MCF 10A (cell line): ENCODE results near the gene ZBTB38. TPM values are rescaled to one million over a fixed set of nuclear protein-coding genes. Genes with fewer than 3 reads are reported as not detected.
A peak's percentile ranks its signal among the peaks of the same experiment; 100 is the strongest.

Experiments
- BruUV-seq: library from RNA; stranded (reverse); fragments of 400-500 nt; replicated peaks from 2 replicates; lab custom pipeline; 2021; lab: Mats Ljungman, UMichigan
- CTCF ChIA-PET: fragments of 300-600 bp; sonication (Branson Sonifier 250); formaldehyde crosslinking; extraction: SDS; loops from one replicate; lab custom pipeline; 2021; ENCODE audit warnings: antibody characterized with exemption, inconsistent platforms; lab: Yijun Ruan, JAX
- POLR2A ChIA-PET: fragments of 300-600, 350-650 bp; sonication (Branson Sonifier 250); formaldehyde crosslinking; extraction: SDS; loops from one replicate; lab custom pipeline; 2020; ENCODE audit warnings: antibody characterized with exemption, inconsistent platforms; lab: Yijun Ruan, JAX
- DNase-seq: peaks from one replicate; pipeline ENCODE4 v3.0.0-alpha.2; 2018; ENCODE audit not compliant: unreplicated experiment
- H3K27ac Mint-ChIP-seq: one replicate; pipeline ENCODE4 v1.8.0; 2022; ENCODE audit warnings: mild to moderate bottlenecking, low read depth, mixed read lengths; ENCODE audit not compliant: unreplicated experiment
- H3K27me3 Mint-ChIP-seq: one replicate; pipeline ENCODE4 v1.8.0; 2022; ENCODE audit warnings: mixed read lengths; ENCODE audit not compliant: insufficient read depth, unreplicated experiment
- H3K36me3 Mint-ChIP-seq: one replicate; pipeline ENCODE4 v1.8.0; 2022; ENCODE audit warnings: mild to moderate bottlenecking, moderate library complexity, mixed read lengths; ENCODE audit not compliant: insufficient read depth, unreplicated experiment
- H3K4me1 Mint-ChIP-seq: one replicate; pipeline ENCODE4 v1.8.0; 2022; ENCODE audit warnings: mixed read lengths; ENCODE audit not compliant: insufficient read depth, unreplicated experiment
- H3K4me3 Mint-ChIP-seq: one replicate; pipeline ENCODE4 v1.8.0; 2022; ENCODE audit warnings: mild to moderate bottlenecking, moderate library complexity, mixed read lengths; ENCODE audit not compliant: unreplicated experiment
- H3K9me3 Mint-ChIP-seq: one replicate; pipeline ENCODE4 v1.8.0; 2022; ENCODE audit warnings: mixed read lengths; ENCODE audit not compliant: unreplicated experiment
- intact Hi-C: fragments of 100-400 bp; cut with micrococcal nuclease; formaldehyde crosslinking; loops from 2 replicates; pipeline ENCODE4 v1.14.1; 2022
- total RNA-seq: library from RNA; stranded (reverse); gene quantifications from 2 replicates; pipeline ENCODE4 v1.2.3, GENCODE V29; 2022
- TF ChIP-seq, protein P1 (sequence below): fragments of 200-600 bp; IDR thresholded peaks from one replicate; pipeline ENCODE4 v1.8.0; 2022; ENCODE audit warnings: antibody characterized with exemption, mild to moderate bottlenecking; ENCODE audit not compliant: unreplicated experiment

Gene ZBTB38
- total RNA-seq, 1 experiment from 2014 or later = 168 TPM

GRCh38 chr3:141412936-141413354, 44.6 kb downstream of the ZBTB38 start:
- BruUV-seq = no TSS peak
- Mint-ChIP-seq H3K9me3 (no peaks in the 10 kb centered on the region), H3K4me3 (peak overlapping the region; percentile 58), H3K36me3 (peaks cover 84% of the 10 kb centered on the region), H3K27ac (peak overlapping the region; percentile 95), H3K27me3 (no peaks in the 10 kb centered on the region), H3K4me1 (peaks cover 44% of the 10 kb centered on the region)
- peak; percentile 58 for DNase-seq
- intact Hi-C loops = no loop called here
- ChIA-PET POLR2A (interaction anchor here (0.9 to 14.3 kb wide), 12 partner anchors 8 to 75 kb away, joined by 3 to 349 read pairs (median 12); partner anchors contain the start of gene ZBTB38), CTCF (interaction anchor here (0.5 to 2.5 kb wide), 12 partner anchors 10 to 106 kb away, joined by 3 to 17 read pairs (median 3); no protein-coding TSS in a partner anchor)
- TF ChIP-seq, protein P1, sequence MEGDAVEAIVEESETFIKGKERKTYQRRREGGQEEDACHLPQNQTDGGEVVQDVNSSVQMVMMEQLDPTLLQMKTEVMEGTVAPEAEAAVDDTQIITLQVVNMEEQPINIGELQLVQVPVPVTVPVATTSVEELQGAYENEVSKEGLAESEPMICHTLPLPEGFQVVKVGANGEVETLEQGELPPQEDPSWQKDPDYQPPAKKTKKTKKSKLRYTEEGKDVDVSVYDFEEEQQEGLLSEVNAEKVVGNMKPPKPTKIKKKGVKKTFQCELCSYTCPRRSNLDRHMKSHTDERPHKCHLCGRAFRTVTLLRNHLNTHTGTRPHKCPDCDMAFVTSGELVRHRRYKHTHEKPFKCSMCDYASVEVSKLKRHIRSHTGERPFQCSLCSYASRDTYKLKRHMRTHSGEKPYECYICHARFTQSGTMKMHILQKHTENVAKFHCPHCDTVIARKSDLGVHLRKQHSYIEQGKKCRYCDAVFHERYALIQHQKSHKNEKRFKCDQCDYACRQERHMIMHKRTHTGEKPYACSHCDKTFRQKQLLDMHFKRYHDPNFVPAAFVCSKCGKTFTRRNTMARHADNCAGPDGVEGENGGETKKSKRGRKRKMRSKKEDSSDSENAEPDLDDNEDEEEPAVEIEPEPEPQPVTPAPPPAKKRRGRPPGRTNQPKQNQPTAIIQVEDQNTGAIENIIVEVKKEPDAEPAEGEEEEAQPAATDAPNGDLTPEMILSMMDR = no peak

DNA sequence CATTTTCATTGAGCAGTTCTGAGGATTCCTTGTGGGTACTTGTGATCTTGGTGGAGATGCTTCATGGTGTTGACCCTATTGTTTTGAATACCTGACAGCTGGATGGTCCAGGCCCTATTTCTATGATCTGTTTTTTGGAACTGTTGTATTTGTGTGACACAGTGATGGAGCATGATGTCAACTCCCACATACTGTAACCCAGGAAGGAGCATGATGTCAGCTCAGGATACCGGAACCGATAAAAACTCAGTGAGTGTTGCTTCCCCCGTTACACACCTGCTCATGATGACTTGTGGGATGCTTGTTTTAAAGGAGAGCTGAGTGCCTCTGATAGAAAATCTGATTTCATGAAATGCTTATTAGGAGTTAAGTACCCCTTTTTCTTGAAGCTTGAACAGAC, 45.1 kb downstream of the ZBTB38 start:
- no peaks in the 10 kb centered on the region for H3K27me3 Mint-ChIP-seq
- CTCF ChIA-PET = interaction anchor here (0.5 to 2.5 kb wide), 8 partner anchors 10 to 106 kb away, joined by 3 to 17 read pairs (median 4); no protein-coding TSS in a partner anchor
- no peak for DNase-seq
- H3K27ac Mint-ChIP-seq = peak overlapping the region; percentile 95
- intact Hi-C loops = no loop called here
- peaks cover 84% of the 10 kb centered on the region for H3K36me3 Mint-ChIP-seq
- peaks cover 48% of the 10 kb centered on the region for H3K4me1 Mint-ChIP-seq
- H3K9me3 Mint-ChIP-seq = no peaks in the 10 kb centered on the region
- no TSS peak for BruUV-seq
- H3K4me3 Mint-ChIP-seq = peak overlapping the region; percentile 58
- TF ChIP-seq, protein P1 = no peak
- POLR2A ChIA-PET = interaction anchor here (1.2 to 14.3 kb wide), 8 partner anchors 8 to 74 kb away, joined by 5 to 349 read pairs (median 14); partner anchors contain the start of gene ZBTB38

DNA sequence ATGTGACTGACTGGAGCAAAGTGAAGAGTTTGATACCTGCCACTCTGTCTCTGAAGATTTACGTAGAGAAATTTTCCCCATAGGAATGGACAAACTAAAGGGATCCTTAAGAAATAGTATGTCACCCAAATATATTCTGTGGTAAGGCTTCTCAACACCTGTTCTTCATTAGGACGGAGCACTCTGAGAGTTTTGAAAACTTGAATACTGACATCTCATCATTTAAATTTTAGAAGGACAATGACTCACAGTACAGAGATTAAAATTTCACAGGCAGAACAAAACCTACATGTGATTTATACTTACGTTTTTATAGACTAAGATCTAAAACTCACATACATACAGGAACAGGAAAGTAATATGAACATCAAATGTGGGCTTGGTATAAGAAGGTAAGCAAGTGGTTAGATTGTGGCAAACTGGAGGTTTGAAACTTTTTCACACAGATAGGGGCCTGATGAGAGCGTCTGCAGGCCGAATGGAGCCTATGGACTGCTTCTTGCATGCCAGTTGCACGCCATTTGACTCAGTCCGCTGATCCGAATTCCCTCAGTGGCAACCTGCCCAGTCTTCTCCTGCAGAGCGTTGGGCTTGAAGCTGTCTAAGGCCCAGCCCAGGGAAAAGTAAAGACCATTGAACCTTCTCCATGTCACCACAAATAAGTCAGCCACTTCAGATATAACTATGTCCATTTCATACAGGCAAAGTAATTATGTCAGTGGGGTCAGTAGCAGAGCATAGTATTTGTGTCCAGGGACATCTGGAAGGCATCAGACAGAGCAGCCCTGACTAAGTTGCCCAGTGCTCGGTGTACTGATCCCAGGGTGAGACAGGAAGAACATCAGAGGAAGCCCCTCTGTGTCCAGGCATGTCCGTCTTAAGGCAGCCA, 45.7 kb downstream of the ZBTB38 start:
- Mint-ChIP-seq H3K9me3 (no peaks in the 10 kb centered on the region), H3K27me3 (no peaks in the 10 kb centered on the region), H3K36me3 (peaks cover 84% of the 10 kb centered on the region), H3K27ac (peak overlapping the region; percentile 95), H3K4me3 (no peak overlapping the region), H3K4me1 (peaks cover 52% of the 10 kb centered on the region)
- CTCF ChIA-PET = interaction anchor here (0.5 to 2.5 kb wide), 6 partner anchors 28 to 107 kb away, joined by 3 to 17 read pairs (median 3); no protein-coding TSS in a partner anchor
- TF ChIP-seq, protein P1 = no peak
- no TSS peak for BruUV-seq
- POLR2A ChIA-PET = interaction anchor here (0.7 to 14.3 kb wide), 6 partner anchors 9 to 53 kb away, joined by 3 to 349 read pairs (median 12); partner anchors contain the start of gene ZBTB38
- no peak for DNase-seq
- intact Hi-C loops = no loop called here
